Epithelial cell of esophagus (primary cell): ENCODE results near the gene PRDM16.

Source experiments
- DNase-seq: peaks from one replicate; pipeline ENCODE4 v3.0.0; 2010; ENCODE audit warnings: low read depth
- H3K4me3 ChIP-seq: 2 replicates; pipeline ENCODE4 v1.5.1; 2011; ENCODE audit warnings: mild to moderate bottlenecking, low read length, control low read depth
- CTCF ChIP-seq: IDR thresholded peaks from 2 replicates; pipeline ENCODE4 v1.5.1; 2011; ENCODE audit warnings: low read depth, mild to moderate bottlenecking, low read length, control low read depth, inconsistent platforms; ENCODE audit not compliant: insufficient read depth; ENCODE audit errors: missing control alignments

PRDM16 gene

GRCh38 chr1:3433596-3434320 is 364.8 kb downstream of the PRDM16 start:
- no peak overlapping the region for H3K4me3 ChIP-seq
- DNase-seq, result no peak
- TF ChIP-seq CTCF, result no peak

- H3K4me3 ChIP-seq, result no peak overlapping the region
- DNase-seq, result no peak
- no peak for TF ChIP-seq CTCF
Measured at GRCh38 chr1:3434406-3435110, 365.6 kb downstream of the PRDM16 start.

GRCh38 chr1:3435666-3436065 is 366.7 kb downstream of the PRDM16 start:
- TF ChIP-seq CTCF, result no peak
- H3K4me3 ChIP-seq, result no peak overlapping the region
- DNase-seq, result no peak

GRCh38 chr1:3436451-3436850 is 367.4 kb downstream of the PRDM16 start:
- no peak for DNase-seq
- no peak for TF ChIP-seq CTCF

GRCh38 chr1:3436901-3437300 is 367.9 kb downstream of the PRDM16 start:
- no peak for DNase-seq
- no peak overlapping the region for H3K4me3 ChIP-seq
- no peak for TF ChIP-seq CTCF

More at GRCh38 chr1:3436451-3436850, 367.4 kb downstream of the PRDM16 start:
- H3K4me3 ChIP-seq, result no peak overlapping the region

- H3K4me3 ChIP-seq, result no peak overlapping the region
- TF ChIP-seq CTCF, result no peak
- DNase-seq, result no peak
Measured at GRCh38 chr1:3438661-3439180, 369.7 kb downstream of the PRDM16 start.
